GM13976 (cell line): ENCODE data around the gene CNIH1.
"Not testable (repeated sequence)": the region's sequence is repeated elsewhere in the genome, so short reads cannot be mapped to it uniquely, and the experiment has no call there.

Source experiments
- DNase-seq: peaks from one replicate; pipeline ENCODE4 v3.0.0; 2012; ENCODE audit warnings: low spot score
- CTCF ChIP-seq: IDR thresholded peaks from 2 replicates; pipeline ENCODE4 v1.5.1; 2012; ENCODE audit warnings: borderline replicate concordance, mild to moderate bottlenecking; ENCODE audit not compliant: insufficient read depth; ENCODE audit errors: extremely low read depth, missing control alignments, control extremely low read depth
- in situ Hi-C: fragments of 300-500 bp; cut with MboI; formaldehyde crosslinking; loops from one replicate; pipeline ENCODE4 v1.12.0; 2022; ENCODE audit warnings: low sequenced_read_pairs, mixed read lengths, inconsistent platforms; ENCODE audit not compliant: unreplicated experiment

The CNIH1 gene

DNA sequence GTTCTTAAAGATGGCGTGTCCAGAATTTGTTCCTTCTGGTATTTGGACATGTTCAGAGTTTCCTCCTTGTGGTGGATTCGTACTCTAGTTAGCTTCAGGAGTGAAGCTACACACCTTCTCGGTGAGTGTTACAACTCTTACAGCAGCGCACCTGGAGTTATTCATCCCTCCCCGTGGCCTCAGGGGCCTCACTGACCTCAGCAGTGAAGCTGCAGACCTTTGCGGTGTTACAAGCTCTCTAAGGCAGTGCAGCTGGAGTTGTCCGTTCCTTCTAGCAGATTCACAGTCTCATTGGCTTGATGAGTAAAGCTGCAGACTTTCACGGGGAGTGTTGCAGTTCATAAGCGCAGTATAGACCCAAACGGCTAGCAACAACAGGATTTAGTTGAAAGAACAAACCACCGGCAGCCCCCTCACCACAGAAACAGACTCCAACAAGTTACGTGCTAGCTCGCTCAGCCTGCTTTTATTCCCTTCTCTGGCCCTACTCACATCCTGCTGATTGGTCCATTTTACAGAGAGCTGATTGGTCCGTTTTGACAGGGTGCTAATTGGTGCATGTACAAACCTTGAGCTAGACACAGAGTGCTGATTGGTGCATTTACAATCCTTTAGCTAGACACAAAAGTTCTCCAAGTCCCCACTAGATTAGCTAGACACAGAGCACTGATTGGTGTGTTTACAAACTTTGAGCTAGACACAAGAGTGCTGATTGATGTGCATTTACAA is 48.9 kb downstream of the CNIH1 start:
- in situ Hi-C loops = no loop called here
- no peak for TF ChIP-seq CTCF
- DNase-seq = no peak

DNA sequence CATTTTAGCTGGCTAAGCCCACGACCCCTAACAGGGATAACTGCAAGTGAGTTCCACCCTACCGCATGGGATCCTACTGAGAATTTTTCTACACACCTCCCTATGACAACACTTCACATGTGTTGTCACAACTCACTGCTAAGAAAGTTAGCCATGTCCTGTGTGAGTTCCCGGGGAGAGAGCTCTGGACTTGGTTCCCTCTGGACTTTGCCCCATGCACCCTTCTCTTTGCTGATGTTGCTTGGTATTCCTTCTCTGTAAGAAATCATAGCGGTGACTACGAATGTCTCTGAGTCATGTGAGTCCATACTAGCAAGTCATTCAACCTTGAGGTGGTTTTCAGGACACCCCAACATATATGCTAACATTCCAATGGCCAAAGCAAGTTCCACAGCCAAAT is 53.8 kb downstream of the CNIH1 start:
- in situ Hi-C loops = no loop called here
- TF ChIP-seq CTCF = no peak
- no peak for DNase-seq

DNA sequence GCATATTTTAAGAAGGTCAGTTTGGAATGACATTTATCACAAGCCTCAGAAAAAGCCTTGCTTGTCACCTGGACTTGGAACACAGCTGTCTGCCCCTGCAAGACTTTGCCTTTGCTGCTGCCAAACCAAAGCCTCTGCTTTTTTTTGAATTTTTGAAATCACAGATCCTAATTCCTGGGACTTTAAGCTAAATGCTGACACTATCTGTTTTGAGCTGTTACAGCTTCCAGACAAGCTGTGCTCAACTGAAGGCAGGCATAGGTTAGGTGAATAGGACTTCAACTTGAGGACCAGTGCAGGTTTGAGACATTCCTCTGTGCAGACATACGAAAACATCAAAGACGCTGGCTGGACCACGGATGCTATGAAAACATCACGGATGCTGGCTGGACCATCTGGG is 55.6 kb downstream of the CNIH1 start:
- TF ChIP-seq CTCF = no peak
- no peak for DNase-seq
- in situ Hi-C loops = no loop called here

DNA sequence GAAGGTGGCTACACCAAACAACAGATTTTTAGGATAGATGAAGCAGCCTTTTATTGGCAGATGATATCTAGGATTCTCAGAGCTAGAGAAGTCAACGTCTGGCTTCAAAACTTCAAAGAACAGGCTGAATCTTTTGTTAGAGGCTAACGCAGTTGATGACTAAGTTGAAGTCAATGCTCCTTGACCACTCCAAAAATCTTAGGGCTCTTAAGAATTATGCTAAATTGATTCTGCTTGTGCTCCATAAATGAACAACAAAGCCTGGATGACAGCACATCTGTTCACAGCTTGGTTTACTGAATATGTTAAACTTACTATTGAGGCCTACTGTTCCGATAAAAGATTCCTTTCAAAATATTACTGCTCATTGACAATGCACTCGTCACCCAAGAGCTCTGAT is 57.3 kb downstream of the CNIH1 start:
- no peak for TF ChIP-seq CTCF
- in situ Hi-C loops = no loop called here
- DNase-seq = no peak

GRCh38 chr14:54381821-54382220 is 59.4 kb downstream of the CNIH1 start:
- DNase-seq = no peak
- in situ Hi-C loops = no loop called here
- no peak for TF ChIP-seq CTCF

- DNase-seq, in situ Hi-C loops: not testable (repeated sequence)
Measured at GRCh38 chr14:54380558-54380957, 60.6 kb downstream of the CNIH1 start.

DNA sequence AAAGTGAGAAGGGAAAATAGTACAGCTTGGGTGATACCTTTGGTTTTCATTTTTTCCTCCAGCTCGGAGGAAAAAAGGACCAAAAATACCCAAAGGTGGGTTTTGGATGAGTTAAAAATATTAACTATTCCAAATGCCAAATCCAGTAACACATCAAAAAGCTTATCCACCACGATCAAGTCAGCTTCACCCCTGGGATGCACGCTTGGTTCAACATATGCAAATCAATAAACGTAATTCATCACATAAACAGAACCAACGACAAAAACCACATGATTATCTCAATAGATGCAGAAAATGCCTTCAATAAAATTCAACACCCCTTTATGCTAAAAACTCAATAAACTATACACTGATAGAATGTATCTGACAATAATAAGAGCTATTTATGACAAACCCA is 62.3 kb downstream of the CNIH1 start:
- in situ Hi-C loops, DNase-seq: not testable (repeated sequence)

- TF ChIP-seq CTCF = no peak
- DNase-seq = no peak
- in situ Hi-C loops = no loop called here
Measured at GRCh38 chr14:54377501-54377900, 63.7 kb downstream of the CNIH1 start.
